HepG2 (cell line): ENCODE data around the gene SEC11A. TPM values are rescaled to one million over a fixed set of nuclear protein-coding genes. Genes with fewer than 3 reads are reported as not detected.

ENCODE experiments used
- BCL3 ChIP-seq: sonication (generic); formaldehyde crosslinking; IDR thresholded peaks from 2 replicates; pipeline ENCODE4 v1.5.1; 2020; ENCODE audit warnings: mild to moderate bottlenecking, missing genetic modification reagents, moderate library complexity
- CHD2 ChIP-seq: IDR thresholded peaks from 2 replicates; pipeline ENCODE4 v1.6.1; 2011; ENCODE audit warnings: low read depth, low read length, improper control_type of control experiment
- EEA1 ChIP-seq: sonication (generic); formaldehyde crosslinking; IDR thresholded peaks from 2 replicates; pipeline ENCODE4 v1.5.1; 2020; ENCODE audit warnings: mild to moderate bottlenecking, missing genetic modification reagents, borderline replicate concordance
- HES4 ChIP-seq: sonication (generic); formaldehyde crosslinking; IDR thresholded peaks from 2 replicates; pipeline ENCODE4 v1.9.0; 2021; ENCODE audit warnings: mild to moderate bottlenecking, missing genetic modification reagents, borderline replicate concordance
- POLR2A ChIP-seq, 2 experiments: IDR thresholded peaks; 2 replicates each; pipeline ENCODE4 v1.6.1; 2011; ENCODE audit warnings: low read depth in 2 of 2, low read length in 2 of 2, mild to moderate bottlenecking in 1 of 2, moderate library complexity in 1 of 2; ENCODE audit not compliant: insufficient read depth in 1 of 2
- PRMT3 ChIP-seq: sonication (generic); formaldehyde crosslinking; IDR thresholded peaks from 2 replicates; pipeline ENCODE4 v1.8.1; 2022; ENCODE audit warnings: low read depth, mild to moderate bottlenecking, moderate library complexity, missing genetic modification reagents, borderline replicate concordance
- RBFOX2 ChIP-seq: fragments of 200-400 bp; formaldehyde crosslinking; IDR thresholded peaks from 2 replicates; pipeline ENCODE4 v1.6.1; 2017; ENCODE audit warnings: low read depth, mild to moderate bottlenecking, low read length
- SOX5 ChIP-seq: IDR thresholded peaks from 2 replicates; pipeline ENCODE4 v1.6.1; 2016; ENCODE audit warnings: borderline replicate concordance
- TFAP4 ChIP-seq: sonication (generic); IDR thresholded peaks from 2 replicates; pipeline ENCODE4 v1.6.1; 2016; ENCODE audit warnings: low read depth, borderline replicate concordance
- U2AF1 ChIP-seq: fragments of 200-400 bp; formaldehyde crosslinking; optimal IDR thresholded peaks from 2 replicates; pipeline ENCODE3; 2017; ENCODE audit warnings: mild to moderate bottlenecking, low read depth, low read length
- YEATS2 ChIP-seq: sonication (generic); formaldehyde crosslinking; IDR thresholded peaks from 2 replicates; pipeline ENCODE4 v1.4.0; 2020; ENCODE audit warnings: missing genetic modification reagents, borderline replicate concordance
- ZMYM2 ChIP-seq: sonication (generic); formaldehyde crosslinking; IDR thresholded peaks from 2 replicates; pipeline ENCODE4 v1.8.0; 2022; ENCODE audit warnings: mild to moderate bottlenecking, missing genetic modification reagents
- ZNF276 ChIP-seq: sonication (generic); formaldehyde crosslinking; IDR thresholded peaks from 2 replicates; pipeline ENCODE4 v1.4.0; 2020; ENCODE audit warnings: mild to moderate bottlenecking, low read depth, missing genetic modification reagents
- ZNF33B ChIP-seq: sonication (generic); formaldehyde crosslinking; IDR thresholded peaks from 2 replicates; pipeline ENCODE4 v1.5.1; 2020; ENCODE audit warnings: mild to moderate bottlenecking, missing genetic modification reagents
- ZNF547 ChIP-seq: sonication (generic); formaldehyde crosslinking; IDR thresholded peaks from 2 replicates; pipeline ENCODE4 v1.5.1; 2020; ENCODE audit warnings: mild to moderate bottlenecking, missing genetic modification reagents
- ZNF557 ChIP-seq: sonication (generic); formaldehyde crosslinking; IDR thresholded peaks from 2 replicates; pipeline ENCODE4 v1.4.0; 2020; ENCODE audit warnings: missing genetic modification reagents
- ZNF564 ChIP-seq: sonication (generic); formaldehyde crosslinking; IDR thresholded peaks from 2 replicates; pipeline ENCODE4 v1.8.1; 2023; ENCODE audit warnings: mild to moderate bottlenecking, missing genetic modification reagents
- ZNF777 ChIP-seq: sonication (generic); formaldehyde crosslinking; IDR thresholded peaks from 2 replicates; pipeline ENCODE4 v1.4.0; 2020; ENCODE audit warnings: missing genetic modification reagents
- ZNF839 ChIP-seq: sonication (generic); formaldehyde crosslinking; IDR thresholded peaks from 2 replicates; pipeline ENCODE4 v1.4.0; 2020; ENCODE audit warnings: missing genetic modification reagents, mild to moderate bottlenecking, borderline replicate concordance
- ZNF891 ChIP-seq: sonication (generic); formaldehyde crosslinking; IDR thresholded peaks from 2 replicates; pipeline ENCODE4 v1.5.0; 2020; ENCODE audit warnings: mild to moderate bottlenecking, missing genetic modification reagents
- ZSCAN20 ChIP-seq: sonication (generic); formaldehyde crosslinking; IDR thresholded peaks from 2 replicates; pipeline ENCODE4 v1.4.0; 2020; ENCODE audit warnings: missing genetic modification reagents, mild to moderate bottlenecking, borderline replicate concordance
- ZSCAN31 ChIP-seq: sonication (generic); formaldehyde crosslinking; IDR thresholded peaks from 2 replicates; pipeline ENCODE4 v1.5.0; 2020; ENCODE audit warnings: low read depth, mild to moderate bottlenecking, missing genetic modification reagents
- polyA plus RNA-seq, 8 experiments: library from polyadenylated mRNA; depleted of rRNA in 3 of 8; stranded (reverse) in 7 of 8; unstranded in 1 of 8; fragments of >200 nt; fragmentation: Illumina TruSeq in 4 of 8; extraction: Trizol in 4 of 8; gene quantifications; 2 replicates each; pipeline versions ENCODE4 v1.2.1 to v1.2.3, GENCODE V29; 2011 to 2016; ENCODE audit warnings: low read depth in 4 of 8, missing spikeins in 1 of 8, mixed read lengths in 1 of 8; ENCODE audit not compliant: insufficient read depth in 1 of 8
- total RNA-seq, 5 experiments: library from RNA; depleted of rRNA; stranded (reverse); fragments of >200 nt; fragmentation: Illumina TruSeq; extraction: Trizol; gene quantifications; 2 replicates each; pipeline ENCODE4 v1.2.3, GENCODE V29; 2016; ENCODE audit warnings: low read depth in 1 of 5

Gene SEC11A
- total and polyA plus RNA-seq, 2 of the 13 experiments (the other 11 are each of a cell fraction or from before 2014, with no cell fraction given), result 141 to 230 TPM

- TF ChIP-seq U2AF1 (no peak), BCL3 (CRISPR knock-in tag) (peak; percentile 59; the same call in 1 of the 2 replicates), ZSCAN20 (CRISPR knock-in tag) (no peak), ZNF564 (no peak), ZSCAN31 (CRISPR knock-in tag) (peak; percentile 82; the same call in 1 of the 2 replicates), HES4 (CRISPR knock-in tag) (peak; percentile 31; the same call in 1 of the 2 replicates), ZNF557 (CRISPR knock-in tag) (no peak), ZNF839 (CRISPR knock-in tag) (0 out of 2 replicates have a peak, but pooled peaks have one; percentile 67), ZNF891 (CRISPR knock-in tag) (peak; percentile 36; the same call in 1 of the 2 replicates), ZNF547 (CRISPR knock-in tag) (peak; percentile 66; the same call in 1 of the 2 replicates), EEA1 (no peak), PRMT3 (CRISPR knock-in tag) (0 out of 2 replicates have a peak, but pooled peaks have one; percentile 67), YEATS2 (CRISPR knock-in tag) (0 out of 2 replicates have a peak, but pooled peaks have one; percentile 31), ZMYM2 (CRISPR knock-in tag) (no peak), POLR2A (IDR thresholded peaks at IDR 0.05; ENCODE audit: insufficient read depth in 1 of 2, low read depth in 2 of 2, low read length in 2 of 2) (peak; percentile 34 to 53; a peak in 1 of 4 replicates), ZNF33B (peak; percentile 76; the same call in 1 of the 2 replicates), SOX5 (CRISPR knock-in tag) (no peak; the same call in 1 of the 2 replicates), ZNF276 (CRISPR knock-in tag) (peak; percentile 22; the same call in 1 of the 2 replicates), ZNF777 (CRISPR knock-in tag) (peak; percentile 86), CHD2 (no peak), TFAP4 (peak; percentile 38; the same call in 1 of the 2 replicates), RBFOX2 (peak; percentile 69)
These were observed 31.7 kb upstream of the SEC11A start (continued) for GRCh38 chr15:84747416-84748273.
